ENCODE measurements around the gene OR6C2.

- TF ChIP-seq EZH2 (IDR thresholded peaks at IDR 0.05; ENCODE audit: borderline replicate concordance, low read length) (no peak), CTCF (conservative IDR thresholded peaks at IDR 0.05 in 1 of 2, IDR thresholded peaks at IDR 0.05 in 1 of 2; ENCODE audit: extremely low read depth in 1 of 2, insufficient read depth in 1 of 2, low read depth in 1 of 2, low read length in 2 of 2) (no peak)
These were observed 23.4 kb upstream of the OR6C2 start for GRCh38 chr12:55420307-55420962.
